Raji (cell line): ENCODE measurements around the gene ELOVL2.

Experiments
- POLR2A ChIP-seq: IDR thresholded peaks from 2 replicates; pipeline ENCODE4 v1.6.1; 2011; ENCODE audit warnings: low read depth, low read length, control low read depth; ENCODE audit not compliant: insufficient read depth

Gene ELOVL2

DNA sequence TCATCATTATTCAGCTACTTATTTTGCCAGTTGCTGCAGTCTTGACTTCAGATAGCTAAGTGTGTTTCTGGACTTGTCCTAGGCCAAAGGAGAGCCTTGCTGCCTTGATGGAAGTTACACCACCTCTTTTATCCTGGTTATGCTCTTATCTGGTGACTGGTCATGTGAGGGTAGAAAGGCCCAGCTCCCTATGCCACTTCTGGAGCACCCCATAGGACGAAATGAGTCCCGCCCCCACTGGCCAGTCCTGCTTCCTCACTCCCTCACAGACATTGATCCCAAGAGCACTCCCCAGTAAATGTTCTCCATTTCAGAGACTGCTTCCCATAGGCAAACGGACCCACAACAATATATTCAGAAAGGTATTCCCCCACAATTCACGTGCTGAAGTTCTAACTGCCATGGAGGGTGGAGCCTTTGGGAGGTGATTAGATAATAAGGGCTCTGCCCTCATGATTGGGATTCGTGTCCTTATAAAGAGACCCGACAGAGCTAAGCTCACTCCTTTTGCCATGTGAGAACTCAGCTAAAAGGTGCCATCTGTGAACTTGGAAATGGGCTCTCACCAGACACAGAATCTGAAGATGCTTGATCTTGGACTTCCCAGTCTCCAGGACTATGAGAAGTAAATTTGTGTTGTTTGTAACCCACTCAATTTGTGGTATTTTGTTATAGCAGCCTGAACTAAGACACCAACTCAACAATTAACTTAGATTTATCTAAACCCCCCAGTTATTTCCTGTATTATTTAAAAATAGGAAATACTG is 21.5 kb upstream of the ELOVL2 start:
- TF ChIP-seq POLR2A = no peak

DNA sequence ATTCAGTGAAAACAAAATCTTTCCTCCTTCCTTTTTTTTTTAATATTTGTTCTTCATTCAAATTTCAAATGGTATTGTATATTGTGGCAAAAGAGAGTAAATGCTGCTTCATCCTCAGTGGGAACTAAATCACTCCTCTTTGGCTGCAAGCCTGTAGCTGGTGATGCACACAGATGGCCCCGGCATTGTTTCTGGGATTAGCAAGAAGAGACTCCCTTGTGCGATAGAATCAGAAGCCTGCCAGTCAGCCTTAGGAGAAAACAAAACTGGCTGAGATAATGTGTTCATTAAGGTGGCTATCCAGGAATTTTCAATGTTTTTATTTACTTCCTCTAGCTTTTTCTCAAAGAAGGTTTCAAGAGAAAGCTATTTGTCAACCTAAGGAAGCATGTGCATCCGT is 20.7 kb upstream of the ELOVL2 start:
- no peak for TF ChIP-seq POLR2A

DNA sequence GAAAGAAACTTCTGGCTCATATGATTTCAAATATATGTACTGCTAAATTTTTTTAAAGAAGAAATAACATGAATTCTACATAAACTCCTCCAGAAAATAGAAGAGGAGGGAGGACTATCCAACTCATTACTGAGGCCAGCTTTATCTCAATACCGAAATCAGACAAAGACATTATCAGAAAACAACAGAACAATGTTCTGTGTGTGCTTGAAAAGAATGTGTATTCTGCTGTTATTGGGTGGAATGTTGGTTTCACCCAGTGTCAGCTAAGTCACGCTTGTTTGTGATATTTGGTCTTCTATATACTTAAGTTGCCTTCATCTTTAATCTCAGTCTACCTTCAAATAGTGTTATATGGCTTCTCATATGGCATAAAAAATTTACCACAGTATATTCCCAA is 18.6 kb upstream of the ELOVL2 start:
- TF ChIP-seq POLR2A = no peak

DNA sequence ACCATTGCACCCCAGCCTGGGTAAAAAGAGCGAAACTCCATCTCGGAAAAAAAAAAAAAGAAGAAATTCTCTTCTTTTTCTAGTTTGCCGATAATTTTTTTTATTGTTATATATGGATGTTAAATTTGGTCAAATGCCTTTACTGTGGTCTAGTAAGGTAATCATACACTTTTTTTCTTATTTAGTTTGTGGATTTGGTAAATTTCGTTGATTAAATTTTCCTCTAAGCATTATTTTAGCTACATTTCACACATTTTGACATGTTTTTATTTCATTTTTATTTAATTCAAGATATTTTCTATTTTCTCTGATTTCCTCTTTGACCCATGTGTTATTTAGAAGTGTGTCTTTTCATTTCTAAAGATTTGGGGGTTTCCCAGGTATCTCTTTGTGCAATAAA is 18.0 kb upstream of the ELOVL2 start:
- no peak for TF ChIP-seq POLR2A

DNA sequence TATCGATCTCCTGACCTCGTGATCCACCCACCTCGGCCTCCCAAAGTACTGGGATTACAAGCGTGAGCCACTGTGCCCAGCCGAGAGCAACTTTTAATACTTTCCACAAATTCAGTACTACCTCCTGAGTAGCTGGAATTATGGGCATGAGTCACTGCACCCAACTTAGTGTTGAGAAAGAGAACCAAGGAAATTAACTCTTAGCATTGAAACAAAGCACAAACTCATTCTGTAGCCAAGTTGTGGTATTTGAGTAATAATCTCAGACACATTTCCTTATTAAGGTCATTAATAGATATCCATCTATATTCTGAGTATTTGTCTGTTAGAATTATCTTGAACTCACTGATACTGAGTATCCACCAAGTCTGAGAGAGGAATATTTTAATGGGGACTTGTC is 14.3 kb upstream of the ELOVL2 start:
- no peak for TF ChIP-seq POLR2A

DNA sequence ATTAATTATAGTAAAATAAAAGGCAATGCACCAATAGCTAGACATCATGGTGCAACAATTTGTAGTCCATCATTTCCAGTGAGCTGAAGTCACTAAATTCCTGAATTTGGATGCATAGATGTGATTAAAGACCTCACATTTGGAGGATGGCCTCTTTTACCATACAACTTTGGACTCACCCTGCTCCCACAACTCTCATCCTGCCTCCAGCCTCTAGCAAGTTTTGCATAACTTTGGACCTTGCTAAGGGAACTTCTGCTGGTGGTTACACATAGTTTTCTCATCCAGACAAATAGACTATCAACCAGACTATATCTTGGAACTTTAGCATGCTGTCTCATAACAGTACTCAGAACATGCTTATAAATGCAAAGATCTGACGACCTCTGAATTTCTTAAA is 12.8 kb upstream of the ELOVL2 start:
- no peak for TF ChIP-seq POLR2A

DNA sequence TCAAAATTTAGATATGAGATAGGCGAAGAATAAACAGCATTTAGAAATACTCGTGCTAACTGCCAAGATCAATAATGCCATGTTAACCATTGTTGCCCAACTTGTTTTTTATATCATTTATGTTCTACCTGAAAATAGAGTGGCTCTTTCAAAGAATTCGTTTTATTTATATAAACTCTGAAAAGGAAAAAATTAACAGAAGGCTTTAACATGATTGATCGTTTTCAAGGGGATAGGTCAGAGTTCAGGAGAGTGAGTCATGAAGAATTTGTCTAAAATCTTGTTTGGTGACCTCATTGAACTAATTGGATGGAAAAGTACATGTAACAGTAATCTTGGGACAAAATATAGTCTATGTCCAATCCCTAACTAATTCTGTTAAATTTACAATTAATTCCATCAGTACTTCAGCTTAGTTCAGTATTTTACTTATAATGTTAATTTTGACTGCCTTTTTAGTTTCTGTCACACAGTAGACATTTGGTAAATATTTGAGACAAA is 11.1 kb upstream of the ELOVL2 start:
- no peak for TF ChIP-seq POLR2A

DNA sequence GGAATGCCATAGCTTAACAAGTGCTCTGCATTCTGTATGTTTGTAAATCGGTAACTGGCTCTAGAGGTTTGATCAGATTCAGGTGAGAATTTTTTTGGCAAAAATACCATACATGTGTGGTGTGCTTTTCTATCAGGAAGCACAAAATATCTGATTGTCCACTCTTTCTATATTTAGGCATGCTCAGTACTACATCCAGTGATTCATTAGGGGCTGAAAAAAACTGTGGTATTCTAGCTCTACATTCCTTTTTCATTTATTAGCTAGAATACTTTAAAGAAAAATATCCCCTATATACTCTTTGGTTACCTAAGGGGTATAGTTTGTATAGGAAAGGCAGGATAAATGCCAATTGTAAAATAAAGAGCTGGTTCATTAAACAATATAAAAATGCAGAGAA is 10.6 kb upstream of the ELOVL2 start:
- TF ChIP-seq POLR2A = no peak

DNA sequence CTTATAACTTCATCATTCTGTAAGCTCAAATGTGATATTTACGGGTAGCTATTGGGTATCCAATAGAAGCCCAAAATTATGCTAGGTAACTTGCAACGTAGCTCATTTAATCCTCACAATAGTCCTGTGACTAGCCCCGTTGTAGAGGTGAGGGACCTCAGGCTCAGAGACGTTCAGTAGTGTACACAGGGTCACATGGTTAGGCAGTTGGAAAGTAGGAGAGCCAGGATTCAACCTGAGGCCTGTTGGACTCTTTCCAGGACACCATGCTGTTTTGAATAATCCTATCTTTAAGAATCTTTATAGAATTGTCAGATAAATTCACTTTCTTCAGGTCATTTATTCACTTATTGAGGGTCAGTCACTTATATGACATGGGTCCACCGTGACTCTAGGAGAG is 9.2 kb upstream of the ELOVL2 start:
- no peak for TF ChIP-seq POLR2A

DNA sequence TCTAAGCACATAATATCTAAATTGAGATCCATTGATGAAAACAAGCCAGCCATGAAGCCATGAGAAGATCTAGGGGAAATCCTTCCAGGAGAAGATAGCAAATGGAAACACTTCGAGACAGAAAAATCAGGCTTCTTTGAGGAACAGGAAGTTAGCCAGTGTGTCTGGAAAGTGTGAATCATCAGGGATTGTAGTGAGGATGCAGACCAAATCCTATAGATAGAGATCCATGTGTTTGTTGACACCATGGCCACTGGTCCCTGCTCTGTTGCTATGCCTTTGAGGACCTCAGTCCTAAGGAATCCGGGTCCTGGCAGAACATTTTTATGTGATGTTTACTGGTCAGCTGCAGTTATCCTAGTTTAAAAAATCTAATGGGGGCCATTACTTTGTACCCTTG is 6.6 kb upstream of the ELOVL2 start:
- TF ChIP-seq POLR2A = no peak

DNA sequence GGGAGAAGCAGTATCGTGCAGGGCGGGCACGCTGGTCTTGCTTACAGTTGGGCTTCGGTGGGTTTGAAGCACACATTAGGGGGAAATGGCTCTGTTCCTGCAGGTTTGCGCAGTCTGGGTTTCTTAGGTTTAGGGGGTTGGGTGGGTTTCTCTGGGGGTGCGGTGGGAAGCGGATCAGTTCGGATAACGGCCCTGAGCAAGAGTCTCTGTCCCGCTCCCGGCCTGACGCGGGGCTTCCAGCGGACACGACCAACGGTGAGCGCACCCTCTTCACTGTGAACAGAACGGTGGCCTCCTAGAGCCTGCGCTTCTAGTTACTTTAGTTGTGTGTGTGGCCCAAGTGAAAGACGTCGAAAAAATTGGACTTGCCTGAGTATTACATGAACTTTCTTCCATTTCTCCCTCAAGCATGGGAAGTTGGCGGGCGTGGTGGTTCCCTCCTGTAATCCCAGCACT is 635 bp upstream of the ELOVL2 start:
- TF ChIP-seq POLR2A = no peak

DNA sequence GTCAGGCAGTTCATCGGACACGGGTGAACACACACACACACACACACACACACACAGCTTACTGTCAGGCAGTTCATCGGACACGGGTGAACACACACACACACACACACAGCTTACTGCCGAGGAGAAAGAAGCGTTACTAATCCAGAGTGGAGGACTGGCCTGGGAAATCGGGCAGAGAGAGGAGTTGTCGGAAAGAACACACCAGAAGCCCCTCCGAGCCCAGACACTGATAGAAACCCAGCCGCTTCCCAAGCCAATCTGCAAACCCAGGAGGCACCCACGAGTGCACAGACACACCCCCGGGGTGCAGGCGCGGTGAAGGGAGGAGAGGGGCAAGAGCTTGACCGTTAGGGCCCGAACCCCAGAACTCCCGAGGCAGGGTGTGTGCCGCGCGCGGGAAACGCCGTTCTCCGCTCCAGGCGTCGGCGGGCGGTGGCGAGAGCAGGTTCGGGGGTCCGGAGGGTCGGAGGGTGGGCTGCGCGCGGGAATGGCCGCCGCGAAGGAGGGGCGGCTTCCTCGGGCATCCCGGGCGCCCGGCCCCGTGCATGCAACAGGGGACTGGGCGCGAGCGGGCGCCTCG is 636 bp downstream of the ELOVL2 start:
- TF ChIP-seq POLR2A = no peak

DNA sequence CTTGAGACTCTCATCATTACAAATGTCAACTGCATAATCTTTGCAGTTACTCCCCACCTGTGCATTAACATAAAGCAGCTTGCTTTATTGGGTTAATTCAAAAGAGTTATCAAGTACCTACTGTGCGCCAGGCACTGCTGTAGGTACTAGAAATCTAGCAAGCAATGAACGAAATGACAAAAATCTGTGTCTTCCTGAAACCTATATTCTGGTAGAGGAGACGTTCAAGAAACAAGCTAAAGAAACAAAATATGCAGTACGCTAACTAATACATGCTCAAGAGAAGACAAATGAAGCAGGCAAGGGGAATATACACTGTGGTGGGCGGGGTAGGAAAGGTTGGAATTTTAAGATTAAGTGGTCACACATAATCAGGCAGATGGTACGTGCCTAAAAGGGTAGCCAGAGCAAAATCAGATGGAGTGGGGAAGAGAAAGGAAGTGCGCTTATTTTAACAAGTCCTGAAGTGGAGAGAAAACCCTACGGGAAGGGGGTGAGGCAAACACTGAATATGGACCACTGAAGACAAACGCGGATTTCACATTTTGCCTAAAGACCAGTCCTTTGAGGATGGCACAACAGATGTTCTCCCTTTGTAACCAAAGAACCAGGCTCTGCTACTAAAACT is 1.2 kb downstream of the ELOVL2 start:
- TF ChIP-seq POLR2A = no peak

DNA sequence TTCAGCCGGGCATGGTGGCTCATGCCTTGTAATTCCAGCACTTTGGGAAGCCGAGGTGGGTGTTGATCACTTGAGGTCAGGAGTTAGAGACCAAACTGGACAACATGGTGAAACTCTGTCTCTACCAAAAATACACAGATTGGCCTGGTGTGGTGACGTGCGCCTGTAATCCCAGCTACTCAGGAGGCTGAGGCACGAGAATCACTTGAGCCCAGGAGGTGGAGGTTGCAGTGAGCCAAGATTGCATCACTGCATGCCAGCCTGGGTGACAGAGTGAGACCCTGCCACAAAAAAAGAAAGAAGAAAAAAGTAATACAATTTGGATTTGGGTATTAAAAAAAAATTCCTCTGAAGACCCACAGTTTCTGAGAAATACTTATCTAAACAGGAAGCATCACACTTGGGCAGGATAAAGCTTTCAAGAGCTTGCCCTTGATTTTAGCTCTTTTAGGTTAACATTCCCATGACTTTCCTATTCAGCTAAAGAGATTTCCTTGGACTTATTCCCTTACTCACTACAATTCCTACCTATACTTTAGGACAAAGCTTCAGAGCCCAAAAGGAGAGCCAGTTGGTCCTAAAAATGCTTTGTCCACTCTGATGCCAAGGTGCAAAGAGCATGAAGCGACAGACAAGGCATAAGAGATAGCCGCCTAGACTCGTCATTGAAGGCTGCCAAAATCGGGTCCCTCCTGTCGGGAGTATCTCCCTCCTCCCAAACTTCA is 1.9 kb downstream of the ELOVL2 start:
- no peak for TF ChIP-seq POLR2A

DNA sequence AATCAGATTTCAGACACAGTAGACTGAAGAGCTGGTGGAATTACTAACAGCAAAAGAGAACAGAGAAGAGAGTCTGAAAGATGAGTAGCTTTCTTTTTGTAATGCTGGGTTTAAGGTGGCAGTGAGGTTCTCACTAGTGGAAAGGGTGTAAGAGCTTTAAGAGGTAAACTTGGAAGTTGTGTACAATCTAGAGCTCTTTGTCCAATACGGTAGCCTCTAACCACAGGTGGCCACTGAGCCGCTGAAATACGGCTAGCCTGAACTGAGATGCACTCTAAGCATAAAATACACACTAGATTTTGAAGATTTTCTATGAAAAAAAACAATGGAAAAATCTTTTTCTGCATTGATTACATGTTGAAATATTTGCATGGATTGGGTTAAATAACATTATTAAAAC is 4.0 kb downstream of the ELOVL2 start:
- TF ChIP-seq POLR2A = no peak
